GM21447 (cell line): Measurements from ENCODE around the gene MAPKAP1.
"Not testable (repeated sequence)": the region's sequence is repeated elsewhere in the genome, so short reads cannot be mapped to it uniquely, and the experiment has no call there.

Experiments used
- ATAC-seq: cut with Tn5 transposase; IDR thresholded peaks from one replicate; pipeline ENCODE4 v1.9.1; 2021; ENCODE audit not compliant: unreplicated experiment

The MAPKAP1 gene

GRCh38 chr9:125421591-125422181, 285.3 kb downstream of the MAPKAP1 start:
- no peak for ATAC-seq

DNA sequence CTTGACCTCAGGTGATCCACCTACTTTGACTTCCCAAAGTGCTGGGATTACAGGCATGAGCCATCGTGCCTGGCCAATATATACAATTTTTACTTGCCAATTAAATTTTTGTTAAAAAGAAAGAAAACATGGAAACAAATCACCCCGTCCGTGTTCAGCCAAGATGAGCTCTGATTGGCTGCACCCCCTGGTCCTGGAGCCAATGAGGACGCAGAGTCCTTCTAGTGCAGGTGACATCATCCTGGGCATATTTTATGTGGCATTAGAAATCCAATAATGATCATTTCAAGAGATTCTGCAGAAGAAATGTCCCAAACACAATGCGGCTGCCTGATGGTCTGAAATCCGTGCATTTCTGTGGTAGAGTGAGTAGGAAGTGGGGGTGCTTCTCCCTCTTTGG, 285.8 kb downstream of the MAPKAP1 start:
- no peak for ATAC-seq

- no peak for ATAC-seq
Observed at GRCh38 chr9:125418404-125418803, 288.6 kb downstream of the MAPKAP1 start.

DNA sequence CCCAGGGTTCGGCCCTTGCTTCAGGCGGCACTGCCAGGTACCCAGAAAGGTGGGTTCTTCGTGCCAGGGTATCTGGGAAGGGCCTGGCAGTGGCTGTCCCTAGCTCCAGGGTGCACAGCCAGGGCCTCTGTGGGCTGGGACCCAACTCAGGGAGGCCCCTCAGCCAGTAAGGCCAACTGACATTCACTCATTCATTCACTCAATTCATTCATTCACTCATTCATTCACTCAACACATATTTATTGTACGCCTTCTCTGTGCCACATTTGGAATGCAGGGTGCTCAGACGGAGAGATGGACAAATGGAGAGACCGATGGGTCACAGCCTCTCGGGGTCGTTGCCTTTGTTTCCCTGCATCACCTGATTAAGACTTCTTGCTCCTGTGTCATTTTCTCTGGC, 290.5 kb downstream of the MAPKAP1 start:
- no peak for ATAC-seq

- no peak for ATAC-seq
Observed at GRCh38 chr9:125415583-125416460, 291.2 kb downstream of the MAPKAP1 start.

DNA sequence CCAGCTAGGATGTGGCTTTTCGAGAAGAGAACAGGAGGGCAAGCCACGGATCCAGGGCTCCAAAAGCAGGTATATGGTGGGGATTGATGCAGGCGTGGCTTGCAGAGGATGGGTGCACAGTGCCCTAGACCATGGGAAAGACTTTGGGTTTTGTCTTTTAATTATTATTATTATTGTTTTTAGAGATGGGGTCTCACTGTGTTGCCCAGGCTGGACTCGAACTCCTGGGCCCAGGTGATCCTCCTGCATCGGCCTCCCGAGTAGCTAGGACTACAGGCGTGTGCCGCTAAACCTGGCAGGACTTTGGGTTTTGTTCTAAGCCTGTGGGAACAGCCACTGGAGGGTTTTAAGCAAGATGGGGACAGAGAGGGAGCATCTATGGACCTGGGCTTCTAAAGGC, 293.4 kb downstream of the MAPKAP1 start:
- ATAC-seq = no peak

DNA sequence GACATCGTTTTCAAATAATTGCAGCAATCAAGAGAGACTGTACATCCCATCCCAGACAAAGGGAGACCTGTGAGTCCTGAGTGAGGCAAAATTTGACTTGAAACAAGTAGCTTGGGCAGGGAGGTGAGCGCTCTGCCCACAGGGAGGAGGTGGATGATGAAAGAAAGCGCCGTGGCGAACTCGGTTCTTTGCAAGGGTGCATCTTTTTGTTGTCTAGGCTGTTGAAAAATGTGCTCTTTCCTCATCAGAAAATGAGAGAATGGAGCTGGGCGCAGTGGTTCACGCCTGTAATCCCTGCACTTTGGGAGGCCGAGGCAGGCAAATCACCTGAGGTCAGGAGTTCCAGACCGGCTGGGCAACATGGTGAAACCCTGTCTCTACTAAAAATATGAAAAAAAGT, 294.8 kb downstream of the MAPKAP1 start:
- ATAC-seq = no peak

DNA sequence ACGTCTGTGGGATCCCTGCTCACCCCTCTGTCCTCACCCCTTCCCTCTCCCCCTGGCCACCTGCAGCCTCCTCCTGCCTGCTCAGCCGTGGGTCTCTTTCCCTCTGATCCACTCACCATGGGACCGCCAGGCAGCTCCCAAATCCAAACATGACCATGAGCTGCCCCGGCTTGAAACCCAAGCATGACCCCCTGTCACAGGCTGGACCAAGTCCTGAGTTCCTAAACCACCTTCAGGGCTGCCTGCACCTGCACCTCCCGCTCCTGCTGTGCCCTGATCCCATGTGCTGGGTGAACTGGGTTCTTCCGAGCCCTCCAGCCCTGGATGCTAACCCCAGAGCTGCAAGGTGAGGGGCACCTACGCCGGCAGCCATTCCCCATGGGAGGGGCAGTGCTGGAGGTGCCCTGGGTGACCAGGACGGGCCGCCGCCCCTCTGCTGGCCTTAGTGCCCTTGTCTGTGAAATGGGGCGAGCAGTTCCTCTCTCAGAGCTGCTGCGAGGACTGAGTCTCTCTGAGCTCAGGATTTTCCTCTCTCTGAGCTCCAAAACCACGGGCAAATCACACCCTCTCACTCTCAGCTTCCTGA, 295.7 kb downstream of the MAPKAP1 start:
- ATAC-seq = no peak

- ATAC-seq = no peak
Observed at GRCh38 chr9:125410522-125410894, 296.5 kb downstream of the MAPKAP1 start.

GRCh38 chr9:125409637-125410521, 297.1 kb downstream of the MAPKAP1 start:
- no peak for ATAC-seq

GRCh38 chr9:125409217-125409636, 297.8 kb downstream of the MAPKAP1 start:
- ATAC-seq = no peak

GRCh38 chr9:125407974-125408900, 298.8 kb downstream of the MAPKAP1 start:
- ATAC-seq = no peak

- no peak for ATAC-seq
Observed at GRCh38 chr9:125407432-125407973, 299.5 kb downstream of the MAPKAP1 start.

DNA sequence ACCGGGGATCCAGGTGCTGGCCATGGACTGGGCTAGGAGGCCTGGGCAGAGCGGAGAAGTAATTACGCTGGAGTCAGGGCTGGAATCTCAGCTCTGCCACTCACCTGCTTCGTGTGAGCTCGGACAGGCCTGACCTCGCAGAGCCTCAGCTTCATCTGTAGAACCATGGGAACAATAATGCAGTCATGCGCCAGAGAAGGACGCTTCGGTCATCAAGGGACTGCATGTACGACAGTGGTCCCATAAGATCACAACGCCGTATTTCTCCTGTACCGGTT, 300.3 kb downstream of the MAPKAP1 start:
- ATAC-seq = no peak

DNA sequence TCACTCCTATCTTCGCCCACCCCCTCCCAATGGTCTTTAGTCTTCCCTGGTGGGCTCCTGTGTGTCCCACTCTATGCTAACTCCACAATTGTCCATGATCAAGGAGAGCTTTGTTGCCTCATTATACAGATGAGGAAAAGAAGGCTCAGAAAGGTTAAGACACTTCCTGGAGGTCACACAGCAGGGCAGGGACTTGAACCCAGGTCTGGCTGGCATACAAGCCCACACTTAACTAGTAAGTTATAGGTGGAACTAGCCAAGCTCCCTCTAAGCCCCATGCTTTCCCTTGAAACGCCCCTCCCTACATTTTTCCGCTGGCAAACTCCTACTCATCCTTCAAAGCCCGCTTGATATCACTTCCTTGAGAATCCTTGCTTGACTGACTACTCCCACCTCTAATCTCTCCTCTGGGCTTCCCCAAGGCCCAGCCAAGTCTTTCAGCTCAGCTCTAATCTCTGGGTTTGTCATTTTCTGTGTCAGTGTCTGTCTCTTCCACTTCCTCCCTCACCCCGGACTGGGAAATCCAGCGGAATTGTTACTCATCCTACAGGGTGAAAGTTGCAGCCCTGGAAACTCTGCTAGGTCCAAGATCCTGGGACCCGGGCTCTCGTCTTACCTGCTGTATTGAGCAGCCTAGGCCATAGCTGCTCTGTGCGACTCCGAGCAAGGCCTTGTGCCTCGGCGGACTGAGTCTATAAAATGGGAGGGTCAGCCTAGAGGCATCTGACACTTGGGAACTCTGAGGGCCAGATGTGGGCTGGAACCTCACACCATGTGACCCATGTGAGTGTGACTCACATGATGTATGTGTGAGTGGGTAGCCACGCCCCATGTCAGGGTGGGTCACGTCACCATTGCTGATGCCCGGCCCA, 300.8 kb downstream of the MAPKAP1 start:
- no peak for ATAC-seq

DNA sequence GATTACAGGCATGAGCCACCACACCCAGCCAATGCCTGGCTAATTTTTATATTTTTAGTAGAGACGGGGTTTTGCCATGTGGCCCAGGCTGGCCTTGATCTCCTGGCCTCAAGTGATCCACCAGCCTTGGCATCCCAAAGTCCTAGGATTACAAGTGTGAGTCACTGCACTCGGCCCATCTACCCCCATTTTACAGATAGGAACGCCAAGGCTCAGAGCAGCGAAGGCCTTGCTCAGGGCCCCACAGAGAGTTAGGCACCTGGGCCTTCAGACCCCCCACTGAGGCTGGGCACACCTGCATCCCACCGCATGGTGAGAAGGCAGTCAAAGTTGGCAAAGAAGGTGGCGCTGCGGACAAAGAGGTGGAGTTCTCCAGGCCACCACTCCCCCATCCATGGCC, 302.3 kb downstream of the MAPKAP1 start:
- no peak for ATAC-seq

GRCh38 chr9:125400725-125401716, 306.0 kb downstream of the MAPKAP1 start:
- no peak for ATAC-seq

- not testable (repeated sequence) for ATAC-seq
Observed at GRCh38 chr9:125400232-125400631, 306.8 kb downstream of the MAPKAP1 start.
